ENCODE data around the gene PNLIP.

DNA sequence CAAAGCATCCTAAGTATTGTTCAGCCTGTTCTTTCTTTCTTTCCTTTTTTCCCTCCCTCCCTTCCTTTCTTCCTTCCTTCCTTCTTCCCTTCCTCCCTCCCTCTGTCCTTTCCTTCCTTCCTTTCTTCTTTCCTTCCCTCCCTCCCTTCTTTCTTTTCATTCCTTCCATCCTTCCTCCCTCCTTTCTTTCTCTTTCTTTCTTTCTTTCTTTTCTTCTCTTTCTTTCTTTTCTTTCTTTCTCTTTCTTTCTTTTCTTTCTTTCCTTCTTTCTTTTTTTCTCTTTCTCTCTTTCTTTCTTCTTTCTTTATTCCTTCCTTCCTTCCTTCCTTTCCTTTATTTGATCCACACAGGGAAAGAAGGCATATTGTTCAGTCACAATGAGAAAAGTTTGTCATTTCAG is 21.2 kb downstream of the PNLIP start:
- TF ChIP-seq, protein P1, sequence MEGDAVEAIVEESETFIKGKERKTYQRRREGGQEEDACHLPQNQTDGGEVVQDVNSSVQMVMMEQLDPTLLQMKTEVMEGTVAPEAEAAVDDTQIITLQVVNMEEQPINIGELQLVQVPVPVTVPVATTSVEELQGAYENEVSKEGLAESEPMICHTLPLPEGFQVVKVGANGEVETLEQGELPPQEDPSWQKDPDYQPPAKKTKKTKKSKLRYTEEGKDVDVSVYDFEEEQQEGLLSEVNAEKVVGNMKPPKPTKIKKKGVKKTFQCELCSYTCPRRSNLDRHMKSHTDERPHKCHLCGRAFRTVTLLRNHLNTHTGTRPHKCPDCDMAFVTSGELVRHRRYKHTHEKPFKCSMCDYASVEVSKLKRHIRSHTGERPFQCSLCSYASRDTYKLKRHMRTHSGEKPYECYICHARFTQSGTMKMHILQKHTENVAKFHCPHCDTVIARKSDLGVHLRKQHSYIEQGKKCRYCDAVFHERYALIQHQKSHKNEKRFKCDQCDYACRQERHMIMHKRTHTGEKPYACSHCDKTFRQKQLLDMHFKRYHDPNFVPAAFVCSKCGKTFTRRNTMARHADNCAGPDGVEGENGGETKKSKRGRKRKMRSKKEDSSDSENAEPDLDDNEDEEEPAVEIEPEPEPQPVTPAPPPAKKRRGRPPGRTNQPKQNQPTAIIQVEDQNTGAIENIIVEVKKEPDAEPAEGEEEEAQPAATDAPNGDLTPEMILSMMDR (IDR thresholded peaks at IDR 0.05) = no peak
- TF ChIP-seq POLR2A (IDR thresholded peaks at IDR 0.05) = no peak
